NCI-H2171 (cell line): ENCODE measurements around the gene TMC1.
"Not testable (repeated sequence)": the region's sequence is repeated elsewhere in the genome, so short reads cannot be mapped to it uniquely, and the experiment has no call there.

Experiments used
- DNase-seq: peaks from one replicate; lab custom pipeline; 2025; lab: John Stamatoyannopoulos, UW

The TMC1 gene

DNA sequence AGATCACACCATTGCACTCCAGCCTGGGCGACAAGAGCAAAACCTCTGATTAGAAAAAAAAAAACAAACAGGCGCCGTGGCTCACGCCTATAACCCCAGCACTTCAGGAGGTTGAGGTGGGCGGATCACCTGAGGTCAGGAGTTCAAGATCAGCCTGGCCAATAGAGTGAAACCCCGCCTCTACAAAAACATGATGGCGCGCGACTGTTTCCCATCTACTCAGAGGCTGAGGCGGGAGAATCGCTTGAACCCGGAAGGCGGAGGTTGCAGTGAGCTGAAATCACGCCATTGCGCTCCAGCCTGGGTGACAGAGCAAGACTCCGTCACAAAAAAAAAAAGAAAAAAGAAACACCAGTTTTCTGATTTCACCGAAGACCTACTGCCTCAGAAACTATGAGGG lies at the start of gene TMC1:
Gene TMC1 (plus strand): TSS at position 193 of the 400 bp plus-strand sequence. CDS start 127,041 bp downstream, outside the sequence.
- DNase-seq = not testable (repeated sequence)

DNA sequence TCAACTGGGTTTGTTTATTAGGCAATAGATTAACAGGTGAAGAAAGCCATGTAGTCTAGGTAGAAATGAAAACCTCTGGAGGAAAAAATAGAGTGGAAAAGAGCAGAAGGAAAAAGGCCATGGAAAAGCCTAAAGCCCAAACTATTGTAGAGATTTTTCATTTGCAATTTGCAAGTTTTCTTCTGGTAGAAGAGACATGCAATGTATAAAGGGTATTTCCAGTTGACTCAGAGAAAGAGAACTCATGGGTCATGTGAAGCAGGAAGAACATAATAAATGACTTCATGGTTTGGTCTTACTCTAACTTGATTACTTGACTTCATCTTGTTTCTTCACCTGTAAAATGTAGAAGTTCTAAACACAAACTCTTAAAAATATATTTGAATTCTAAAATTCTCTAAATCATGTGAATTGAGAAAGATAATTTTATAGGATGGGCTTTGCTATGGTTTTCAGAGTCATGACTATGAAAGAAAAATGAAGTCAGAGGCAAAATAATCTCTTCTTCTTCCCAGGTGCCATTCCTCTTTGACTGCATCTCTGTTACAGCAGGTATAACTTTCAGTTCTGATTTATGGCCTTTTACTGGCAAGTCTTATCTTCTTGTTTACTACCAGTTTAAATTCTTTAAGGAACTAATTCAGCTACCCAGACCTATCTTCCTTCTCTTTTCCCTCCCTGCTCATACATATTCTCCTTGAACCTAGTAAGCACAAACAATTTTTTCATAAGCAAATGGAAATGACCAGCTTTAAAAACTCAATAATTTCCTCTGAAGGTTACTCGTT lies 47.7 kb upstream of the TMC1 start:
- no peak for DNase-seq

DNA sequence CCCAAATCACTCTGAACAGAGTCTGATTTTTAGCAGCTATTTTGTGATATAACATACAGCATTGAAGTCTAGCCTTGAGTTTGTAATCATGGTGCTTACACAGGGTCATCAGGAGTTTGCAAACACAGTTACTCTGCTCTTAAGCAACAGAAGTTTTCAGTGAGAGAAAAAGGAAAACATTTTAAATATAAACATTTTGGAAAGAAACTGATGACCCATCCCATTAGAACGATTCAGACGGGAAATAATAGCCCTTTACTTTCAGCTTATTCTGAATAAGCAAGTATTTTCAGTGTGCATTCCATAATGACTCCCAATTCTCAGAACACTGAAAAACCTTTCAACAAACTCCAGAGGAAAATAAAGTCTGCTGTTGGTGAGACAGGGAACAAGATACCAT lies 46.7 kb upstream of the TMC1 start:
- no peak for DNase-seq

DNA sequence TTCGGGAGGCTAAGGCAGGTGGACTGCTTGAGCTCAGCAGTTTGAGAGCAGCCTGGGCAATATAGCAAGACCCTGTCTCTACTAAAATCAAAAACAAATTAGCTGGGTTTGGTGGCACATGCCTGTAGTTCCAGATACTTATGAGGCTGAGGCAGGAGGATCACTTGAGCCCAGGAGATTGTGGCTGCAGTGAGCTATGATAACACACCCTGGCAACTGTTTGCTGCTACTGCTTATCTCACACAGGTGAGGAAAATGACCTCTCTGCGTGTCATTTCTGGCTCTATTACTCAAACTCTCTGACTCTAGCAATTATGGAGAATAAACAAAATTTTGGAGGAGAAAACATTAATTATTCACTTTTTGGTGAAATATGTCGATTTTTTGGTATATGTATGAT lies 45.3 kb upstream of the TMC1 start:
- no peak for DNase-seq

DNA sequence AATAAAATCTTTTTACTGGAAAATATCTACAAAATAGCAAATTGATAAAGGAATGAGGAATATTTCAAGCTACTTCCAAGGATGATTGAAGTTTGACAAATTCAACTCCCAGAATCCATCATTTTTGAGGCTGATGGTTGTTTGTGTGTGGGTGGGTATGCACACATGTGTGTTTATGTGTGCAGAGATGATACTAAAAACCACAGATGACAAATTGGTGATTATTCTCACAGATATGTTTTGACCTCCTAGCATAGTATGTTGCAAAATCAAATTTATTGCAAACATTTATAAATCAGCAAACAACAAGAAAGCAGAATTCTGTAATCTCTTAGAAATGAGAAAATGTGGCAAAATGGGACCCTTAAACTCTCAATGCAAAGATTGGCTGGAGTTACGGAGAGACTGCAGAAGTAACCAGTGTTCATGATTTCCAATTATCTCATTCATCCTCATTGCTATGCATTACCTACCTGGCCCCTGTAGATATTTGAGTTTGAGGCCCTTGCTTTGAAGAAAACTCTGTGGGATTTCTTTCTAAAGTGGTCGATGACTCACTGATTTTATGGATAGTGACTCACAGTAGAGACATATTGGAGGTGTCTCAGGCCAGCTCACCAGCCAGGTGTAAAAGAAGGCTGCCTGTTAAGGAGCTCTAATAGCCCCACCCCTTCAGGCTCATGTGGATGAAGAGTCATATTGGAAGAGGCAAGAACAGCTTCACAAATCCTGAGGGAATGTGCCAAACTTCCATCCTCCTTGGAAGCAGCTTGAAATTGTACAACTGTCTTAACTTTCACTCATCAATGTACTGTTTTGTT lies 44.6 kb upstream of the TMC1 start:
- DNase-seq = no peak

DNA sequence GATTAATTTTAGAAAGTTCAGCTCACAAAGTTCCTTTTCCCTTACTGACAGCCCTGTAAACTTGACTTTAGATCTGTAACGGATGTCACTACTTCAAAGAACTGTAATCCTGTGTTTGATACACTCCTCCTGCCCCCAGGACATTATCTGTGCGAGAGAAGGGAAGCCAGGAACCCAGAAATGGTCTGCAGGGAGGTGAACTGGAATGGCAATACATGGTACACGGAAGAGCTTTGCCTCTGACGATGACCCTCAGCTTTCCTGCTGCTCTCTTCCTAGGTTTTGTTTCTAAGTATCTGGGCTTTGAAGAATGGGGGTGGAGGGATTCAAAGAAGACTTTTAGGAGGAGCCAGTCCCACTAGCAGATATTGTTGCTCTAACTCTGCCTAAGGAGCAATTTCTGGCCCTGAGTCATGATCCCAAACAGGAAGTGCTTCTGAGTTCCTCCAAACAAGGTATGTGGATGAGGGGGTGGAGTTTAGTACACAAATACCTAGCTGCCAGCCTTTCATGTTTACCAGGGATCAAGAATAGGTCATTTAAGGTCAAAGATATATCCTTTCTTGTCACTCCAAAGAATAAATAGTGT lies 43.4 kb upstream of the TMC1 start:
- no peak for DNase-seq

DNA sequence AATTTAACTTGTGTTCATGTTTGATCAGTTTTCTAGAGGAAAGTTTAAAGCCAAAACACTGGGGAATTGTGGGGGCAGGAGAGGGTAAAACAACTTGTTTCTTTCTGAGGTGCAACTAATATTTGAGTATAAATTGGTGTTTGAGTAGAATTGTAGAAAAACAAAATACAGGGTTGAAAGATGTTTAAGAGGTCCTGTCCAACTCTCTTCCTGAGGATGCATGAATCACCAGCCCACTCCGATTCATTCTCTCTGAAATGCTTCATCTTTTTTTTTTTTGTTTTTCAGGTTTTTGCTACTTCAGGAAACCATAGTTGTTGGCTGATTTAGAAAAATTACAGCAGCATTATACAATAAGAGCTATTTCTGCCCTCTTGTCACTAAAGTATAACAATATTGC lies 42.4 kb upstream of the TMC1 start:
- no peak for DNase-seq

DNA sequence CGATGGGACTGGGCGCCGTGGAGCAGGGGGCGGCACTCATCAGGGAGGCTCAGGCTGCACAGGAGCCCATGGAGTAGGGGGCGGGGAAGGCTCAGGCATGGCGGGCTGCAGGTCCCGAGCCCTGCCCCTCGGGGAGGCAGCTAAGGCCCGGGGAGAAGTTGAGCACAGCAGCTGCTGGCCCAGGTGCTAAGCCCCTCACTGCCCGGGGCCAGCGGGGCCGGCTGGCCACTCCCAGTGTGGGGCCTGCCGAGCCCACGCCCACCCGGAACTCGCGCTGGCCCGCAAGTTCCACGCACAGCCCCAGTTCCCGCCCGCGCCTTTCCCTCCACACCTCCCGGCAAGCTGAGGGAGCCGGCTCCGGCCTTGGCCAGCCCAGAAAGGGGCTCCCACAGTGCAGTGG lies 41.1 kb upstream of the TMC1 start:
- DNase-seq = not testable (repeated sequence)

DNA sequence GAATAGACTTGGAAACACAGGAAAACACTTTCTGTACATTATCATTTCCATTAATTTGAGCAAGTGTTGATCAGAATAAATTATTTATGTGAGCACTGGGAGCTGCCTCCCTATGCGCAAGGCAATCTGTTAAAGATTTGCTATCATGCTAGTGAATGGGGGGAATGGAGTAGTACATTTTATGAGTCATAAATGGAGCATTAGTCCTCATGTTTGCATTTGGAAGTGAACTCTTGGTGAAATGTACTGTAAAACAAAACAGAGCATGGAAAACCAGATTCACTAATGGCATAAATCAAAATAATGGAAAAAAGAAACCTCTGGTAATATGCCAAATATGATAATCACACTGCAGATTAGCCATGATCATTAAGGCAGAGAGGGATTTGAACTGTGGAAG lies 40.5 kb upstream of the TMC1 start:
- DNase-seq = no peak

DNA sequence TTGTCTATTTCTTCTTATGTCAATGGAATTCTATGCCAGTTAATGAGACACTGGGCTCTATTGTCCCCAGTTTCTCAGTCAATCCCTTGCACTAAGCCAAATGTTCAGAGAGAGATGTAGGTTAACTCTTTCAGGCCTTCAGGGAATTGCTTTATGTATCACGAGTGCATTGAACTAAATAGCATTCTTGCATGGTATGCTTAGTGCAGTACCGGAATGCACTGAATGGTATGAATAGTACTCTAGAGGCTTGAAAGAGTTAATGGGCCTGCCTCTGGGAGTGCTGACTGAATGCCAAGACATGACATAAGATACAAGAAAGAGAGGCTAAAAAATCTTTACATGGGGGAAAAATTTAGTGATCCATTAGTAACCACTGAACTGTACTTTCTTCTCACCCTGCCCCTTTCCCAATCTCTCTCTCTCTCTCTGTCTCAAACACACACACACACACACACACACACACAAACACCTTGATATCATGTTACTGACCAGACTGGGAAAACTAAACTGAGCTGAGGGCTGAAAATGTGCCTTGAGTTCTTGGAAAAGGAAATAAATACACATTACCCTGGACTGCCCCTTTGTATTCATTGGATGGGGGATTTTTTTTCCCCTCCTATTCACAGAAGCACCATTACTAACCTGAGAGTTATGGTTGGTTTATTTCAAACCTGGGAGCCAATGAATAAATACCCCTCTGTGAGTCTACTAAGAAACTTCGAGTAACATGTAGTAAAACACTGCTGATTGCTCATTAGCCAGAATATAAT lies 35.4 kb upstream of the TMC1 start:
- no peak for DNase-seq

DNA sequence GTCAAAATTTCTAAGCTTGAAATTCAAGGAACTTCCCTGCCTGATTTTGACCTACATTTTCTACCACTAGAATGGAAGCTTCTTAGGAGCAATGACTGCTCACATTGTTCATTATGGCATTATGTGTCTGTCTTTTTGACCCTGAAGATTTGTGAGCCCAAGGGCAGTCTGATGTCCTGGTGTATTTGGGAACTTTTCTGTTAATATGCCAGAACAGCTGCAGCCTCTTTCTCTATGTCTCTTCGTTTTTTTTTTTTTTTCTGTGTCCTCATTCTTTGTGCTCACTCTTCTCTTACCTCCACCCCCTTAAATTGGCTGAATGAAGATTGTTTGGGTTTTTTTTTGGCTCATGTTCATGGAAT lies 34.8 kb upstream of the TMC1 start:
- DNase-seq = no peak

DNA sequence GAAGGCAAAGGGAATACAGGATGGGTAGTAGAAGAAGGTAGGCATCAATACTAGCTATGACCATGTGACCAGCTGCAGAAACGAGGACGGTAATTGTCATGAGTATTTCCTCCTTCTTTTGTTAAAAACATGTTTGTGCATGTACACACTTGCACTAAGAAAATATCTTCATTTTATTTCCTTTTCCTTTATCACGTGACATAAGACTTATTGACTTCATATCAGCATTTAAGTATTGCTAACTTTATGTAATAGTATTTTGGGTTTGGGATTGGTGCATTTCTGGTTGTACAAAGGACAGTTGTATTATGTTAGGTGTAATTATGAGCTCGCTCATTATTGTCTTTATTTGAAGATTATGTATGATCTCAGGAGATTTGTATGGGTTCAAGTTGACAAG lies 33.7 kb upstream of the TMC1 start:
- DNase-seq = not testable (repeated sequence)

DNA sequence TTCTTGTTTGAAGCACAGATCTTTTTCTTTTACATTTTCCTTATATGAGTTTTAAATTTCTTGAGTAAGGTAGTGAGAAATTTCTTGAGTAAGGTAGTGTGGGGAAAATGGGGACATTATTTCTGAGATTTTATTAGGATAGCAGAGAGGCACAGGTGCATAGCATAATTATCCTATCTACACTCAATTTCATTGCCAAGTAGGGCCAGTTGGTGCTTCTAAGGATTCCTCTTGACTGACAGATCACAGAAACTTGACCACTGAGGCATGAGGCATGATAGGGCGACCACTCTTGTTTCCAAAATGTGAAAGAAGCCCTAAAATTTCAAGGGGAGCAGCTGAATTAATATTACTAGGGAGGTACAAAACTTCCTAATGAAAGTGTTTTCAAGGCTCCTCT lies 31.4 kb upstream of the TMC1 start:
- no peak for DNase-seq

DNA sequence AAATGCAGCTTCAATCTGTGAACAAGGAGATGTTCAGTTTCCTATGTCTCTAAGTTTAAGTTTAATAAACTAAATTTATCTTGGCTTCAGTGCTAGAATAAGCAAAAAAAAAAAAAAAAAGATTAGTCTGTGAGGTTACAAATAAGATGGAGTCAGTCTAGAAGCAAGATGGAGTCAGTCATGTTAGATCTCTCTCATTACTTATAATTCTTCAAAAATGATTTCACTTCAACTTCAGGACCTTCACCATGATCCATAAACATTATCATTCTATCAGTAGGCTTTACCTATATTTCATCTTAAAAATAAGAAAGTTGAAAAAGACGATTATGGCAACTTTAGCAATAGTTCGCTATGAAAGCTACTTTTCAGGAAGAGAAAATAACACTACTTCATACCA lies 30.2 kb upstream of the TMC1 start:
- no peak for DNase-seq

DNA sequence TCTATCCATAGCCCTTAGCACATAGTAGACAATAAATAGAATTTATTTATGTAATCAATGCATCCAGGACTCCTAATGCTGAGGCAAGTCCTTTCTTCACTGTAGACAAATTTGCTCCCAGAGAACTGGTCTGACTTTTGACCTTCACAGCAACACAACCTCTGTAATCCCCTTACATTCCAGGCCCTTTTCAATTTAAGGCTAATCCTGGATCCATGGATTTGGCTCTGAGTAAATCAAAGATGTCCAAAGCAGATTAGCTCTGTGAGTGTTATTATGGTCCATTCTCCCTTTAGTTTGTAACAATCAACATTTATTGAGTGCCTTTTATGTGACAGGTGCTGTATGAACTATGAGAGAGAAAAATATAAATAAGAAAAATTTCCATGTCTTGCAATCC lies 27.4 kb upstream of the TMC1 start:
- DNase-seq = no peak

DNA sequence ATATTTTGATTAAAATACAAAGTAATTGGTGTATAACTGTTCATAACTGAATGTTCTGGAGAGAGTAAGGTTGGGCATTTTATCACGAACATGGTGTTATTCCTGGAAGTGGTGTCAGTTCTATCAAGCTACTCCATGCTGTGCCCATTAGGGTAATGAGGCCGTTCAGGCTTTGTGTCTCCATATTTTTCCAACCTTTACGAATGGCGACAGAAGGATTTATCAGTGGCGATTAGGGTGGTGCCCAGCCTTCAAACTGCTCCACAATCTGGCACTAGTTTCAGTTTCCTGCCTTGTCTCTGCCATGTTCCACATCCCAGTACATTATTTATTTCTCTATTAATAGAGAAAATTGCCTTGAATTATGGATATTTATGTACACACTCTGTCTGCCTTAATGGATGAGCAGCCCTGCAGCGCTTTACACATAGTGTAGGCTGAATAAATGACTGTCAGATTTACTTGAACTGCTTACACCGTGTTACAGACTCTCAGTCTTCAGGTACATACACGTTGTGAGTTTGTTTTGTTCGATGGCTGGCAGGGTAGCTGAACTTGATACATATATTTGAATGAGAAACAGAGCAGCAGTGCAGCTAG lies 23.9 kb upstream of the TMC1 start:
- DNase-seq = no peak

DNA sequence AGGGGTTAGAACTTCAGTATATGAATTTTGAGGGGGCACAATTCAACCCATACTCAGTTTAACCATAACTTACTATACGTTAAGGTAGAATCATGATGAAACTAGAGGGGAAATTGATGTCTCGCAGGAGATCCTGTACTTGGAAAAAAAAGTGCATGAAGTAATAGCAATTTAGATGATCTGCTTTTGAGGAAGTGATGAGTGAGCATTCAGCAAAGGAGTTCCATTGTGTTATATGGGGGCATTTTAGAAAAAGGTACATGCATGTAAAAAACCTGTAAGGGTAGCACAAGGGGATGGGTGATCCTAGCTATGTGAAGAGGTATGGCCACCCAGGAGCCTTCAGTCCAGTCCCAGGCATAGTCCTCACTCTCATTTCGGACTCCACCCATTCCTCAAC lies 14.8 kb upstream of the TMC1 start:
- DNase-seq = no peak

DNA sequence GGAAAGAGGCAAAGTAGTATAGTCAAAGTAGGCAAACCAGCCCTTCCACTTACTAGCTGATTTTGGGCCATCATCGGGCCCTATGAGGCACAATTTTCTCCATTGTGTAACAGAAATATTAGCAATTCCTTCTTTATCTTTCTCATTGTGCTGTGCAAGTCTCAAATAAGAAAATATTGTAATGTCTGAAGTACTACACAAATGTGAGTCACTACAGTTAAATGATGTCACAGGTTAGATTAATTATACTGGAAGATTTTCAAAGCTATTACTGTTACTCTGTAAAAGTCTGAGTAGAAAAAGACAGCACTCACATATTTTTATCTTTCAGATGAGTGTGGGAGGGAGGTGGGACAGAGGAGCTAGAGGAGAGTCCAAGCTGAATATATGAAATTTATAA lies 12.4 kb upstream of the TMC1 start:
- DNase-seq = no peak

DNA sequence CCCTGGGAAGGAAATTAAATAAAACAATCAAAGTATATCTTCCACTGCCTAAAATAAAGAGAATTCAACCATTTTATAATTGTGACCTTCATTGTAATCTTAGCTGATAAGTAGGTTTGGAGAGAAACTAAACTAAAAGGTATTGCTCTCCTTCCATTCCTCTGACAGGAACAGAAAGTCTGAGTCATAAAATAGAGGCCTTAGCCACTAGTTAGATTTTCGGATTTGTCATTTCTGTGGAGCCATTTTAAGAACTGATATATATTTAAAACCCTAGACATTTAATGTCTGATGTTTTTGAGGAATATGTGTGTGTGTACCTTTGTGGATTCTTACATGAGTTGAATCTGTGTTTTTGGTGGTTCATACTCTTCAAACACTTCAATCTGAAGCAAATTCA lies 11.8 kb upstream of the TMC1 start:
- DNase-seq = no peak

DNA sequence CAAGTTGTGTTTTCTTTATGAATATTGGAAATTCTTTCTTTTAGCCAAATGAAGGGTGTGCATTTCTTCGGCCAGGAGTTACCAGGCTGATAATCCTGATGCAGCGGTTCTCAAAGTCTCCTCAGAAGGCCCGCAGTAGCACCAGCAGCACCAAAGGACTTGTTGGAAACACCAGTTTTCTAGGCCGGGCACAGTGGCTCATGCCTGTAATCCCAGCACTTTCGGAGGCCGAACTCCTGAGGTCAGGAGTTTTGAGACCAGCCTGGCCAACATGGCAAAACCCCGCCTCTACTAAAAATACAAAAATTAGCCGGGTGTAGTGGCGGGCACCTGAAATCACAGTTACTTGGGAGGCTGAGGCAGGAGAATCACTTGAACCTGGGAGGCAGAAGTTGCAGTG lies 397 bp upstream of the TMC1 start:
- DNase-seq = not testable (repeated sequence)

DNA sequence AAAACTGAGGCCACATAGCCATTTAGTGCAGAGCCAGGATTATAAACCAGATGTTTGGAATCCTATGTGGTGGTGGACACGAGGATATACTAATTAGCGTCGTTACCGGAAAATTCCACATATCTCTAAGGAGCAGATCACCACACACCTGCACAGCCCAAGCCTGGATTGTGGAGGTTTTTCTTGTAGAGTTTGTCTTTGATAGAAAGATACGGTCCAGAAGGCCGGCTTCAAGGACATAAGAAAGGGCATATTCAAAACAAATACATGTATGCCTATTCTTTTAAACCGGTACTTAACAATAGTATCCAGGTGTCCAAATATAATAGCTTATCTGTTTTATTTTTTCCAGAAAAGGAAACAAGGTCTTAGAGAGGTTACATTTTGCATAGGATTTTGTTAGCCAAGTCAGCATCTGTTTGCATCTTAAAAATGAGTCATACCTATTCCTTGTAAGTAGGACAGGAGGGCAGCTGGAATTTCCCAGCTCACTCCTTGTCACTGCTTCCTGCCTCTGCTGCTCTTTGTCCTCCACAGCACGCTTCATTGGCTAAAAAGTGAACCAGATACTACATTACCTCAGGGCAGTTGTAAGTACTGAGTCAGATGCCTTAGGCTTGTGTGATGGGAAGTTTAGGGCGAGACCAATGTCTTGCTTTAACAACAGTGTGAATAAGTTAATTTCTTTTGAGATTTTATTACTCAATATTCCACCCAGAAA lies 3.6 kb downstream of the TMC1 start:
- no peak for DNase-seq
